Measurements from ENCODE around the gene PEX1.

GRCh38 chr7:92557808-92558362 lies 29.6 kb upstream of the PEX1 start:
- TF ChIP-seq BHLHE40 (IDR thresholded peaks at IDR 0.05; ENCODE audit: low read depth, low read length) (no peak), CTCF (IDR thresholded peaks at IDR 0.05) (no peak), KDM1A (IDR thresholded peaks at IDR 0.05; ENCODE audit: low read depth) (no peak)

All from A549 (cell line).